GM19035 (cell line): ENCODE measurements around the gene RSPH10B.
A peak's percentile ranks its signal among the peaks of the same experiment; 100 is the strongest.
"Not testable (repeated sequence)": the region's sequence is repeated elsewhere in the genome, so short reads cannot be mapped to it uniquely, and the experiment has no call there.

Experiments
- ATAC-seq: cut with Tn5 transposase; IDR thresholded peaks from one replicate; pipeline ENCODE4 v1.9.1; 2021; ENCODE audit not compliant: unreplicated experiment

The RSPH10B gene

DNA sequence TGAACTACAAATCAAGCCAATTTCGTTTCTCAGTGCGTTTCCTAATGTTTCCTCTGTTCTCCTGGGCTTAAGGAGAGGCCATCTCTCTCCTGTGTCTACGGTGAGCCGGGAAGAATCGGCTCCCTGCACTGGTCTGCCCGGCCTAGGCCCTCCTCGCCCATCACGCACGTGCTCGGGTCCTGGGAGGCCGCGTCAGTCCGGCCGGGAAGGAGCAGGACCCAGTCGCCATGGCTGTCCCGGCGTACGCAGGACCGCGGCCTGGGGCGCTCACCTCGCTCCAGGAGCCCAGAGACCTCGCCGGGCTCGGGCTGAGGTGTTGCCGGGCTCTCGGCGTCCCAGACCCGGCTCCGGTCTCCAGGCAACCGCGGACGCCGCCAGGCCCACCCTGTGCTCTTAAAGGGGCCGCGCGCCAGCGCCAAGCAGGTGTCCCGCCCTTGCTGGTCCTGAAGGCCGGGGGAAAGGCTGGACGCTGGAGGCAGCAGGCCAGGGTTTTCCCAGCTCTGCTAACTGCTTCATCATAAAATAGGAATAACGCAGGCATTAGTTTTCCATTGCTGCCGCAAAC, at the start of gene RSPH10B:
Gene RSPH10B (minus strand): TSS at position 343 of the 565 bp plus-strand sequence. CDS start 3,573 bp downstream, outside the sequence.
- not testable (repeated sequence) for ATAC-seq

DNA sequence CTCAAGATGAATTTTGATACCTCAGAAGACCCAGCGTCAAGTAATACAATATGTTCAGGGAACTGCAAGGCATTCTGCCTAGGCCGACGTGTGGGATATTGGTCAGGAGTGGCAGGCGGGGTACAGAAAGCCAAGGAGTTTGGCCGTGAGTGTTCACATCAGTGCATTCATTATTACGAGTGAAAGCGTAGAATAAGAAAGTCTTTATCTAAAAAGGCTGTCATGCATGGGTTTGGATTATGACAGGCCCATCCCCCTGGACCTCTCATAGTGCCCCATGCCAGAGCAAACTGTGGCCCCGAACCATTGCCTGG, 46.1 kb upstream of the RSPH10B start:
- no peak for ATAC-seq

DNA sequence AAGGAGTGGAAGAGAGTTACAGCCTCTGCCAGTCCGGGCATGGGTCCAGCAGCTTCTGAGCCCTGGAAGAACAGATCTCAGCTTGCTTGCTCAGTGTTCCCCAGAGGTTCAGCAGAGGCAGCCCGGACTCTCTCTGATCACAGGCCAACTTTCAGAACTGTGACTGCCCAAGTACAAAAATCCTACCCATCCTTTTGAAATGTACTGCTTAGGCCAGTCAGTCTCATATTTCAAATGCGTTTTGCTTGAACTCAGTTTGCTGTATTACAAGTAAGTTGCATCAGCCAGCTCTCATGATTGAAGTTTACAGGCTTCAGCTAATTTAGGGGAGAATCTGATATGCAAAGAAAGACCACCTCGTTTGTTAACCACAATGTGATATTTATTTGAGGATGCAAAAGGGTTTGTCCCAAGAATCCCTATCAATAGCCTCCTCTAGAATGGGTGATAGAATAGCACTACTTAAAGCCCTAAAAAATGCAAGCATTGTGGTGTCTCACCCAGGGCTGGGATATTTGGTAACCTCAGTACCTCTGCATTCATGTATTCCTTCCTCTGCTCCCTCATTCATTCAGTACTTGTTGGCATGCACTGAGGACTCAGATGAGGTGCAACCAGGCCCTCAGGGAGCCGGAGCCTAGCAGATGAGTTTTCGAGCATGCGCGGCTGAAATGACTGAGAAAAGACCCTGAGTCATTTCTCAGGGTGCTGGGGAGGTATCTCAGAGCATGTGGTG, 45.6 kb upstream of the RSPH10B start:
- peak; percentile 7 for ATAC-seq

DNA sequence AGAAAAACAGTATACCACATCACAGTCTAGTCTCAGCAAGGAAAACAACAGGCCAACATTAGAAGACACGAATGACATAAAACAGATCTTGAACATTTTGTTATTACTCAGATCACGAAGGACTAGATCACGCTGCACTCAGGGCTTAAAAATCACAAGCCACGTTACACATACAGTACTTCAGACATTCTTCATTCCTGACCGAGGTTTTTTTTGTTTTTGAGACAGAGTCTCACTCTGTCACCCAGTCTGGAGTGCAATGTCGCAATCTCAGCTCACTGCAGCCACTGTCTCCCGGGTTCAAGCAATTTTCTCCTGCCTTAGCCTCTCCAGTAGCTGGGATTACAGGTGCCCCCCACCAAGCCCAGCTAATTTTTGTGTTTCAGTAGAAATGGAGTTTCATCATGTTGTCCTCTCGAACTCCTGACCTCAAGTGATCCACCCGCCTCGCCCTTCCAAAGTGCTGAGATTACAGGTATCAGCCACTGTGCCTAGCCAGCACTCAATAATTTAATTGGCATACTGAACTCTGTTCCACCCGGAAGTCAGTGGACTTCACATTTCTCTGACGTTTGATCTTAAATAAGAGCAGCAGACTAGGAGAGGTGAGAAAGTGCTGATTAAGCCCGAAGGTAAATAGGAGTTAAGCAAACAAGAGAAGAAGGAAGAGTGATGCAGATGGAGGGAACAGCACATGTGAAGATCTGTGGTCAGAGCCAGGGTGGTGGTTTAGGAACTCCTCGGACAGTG, 42.0 kb upstream of the RSPH10B start:
- no peak for ATAC-seq

DNA sequence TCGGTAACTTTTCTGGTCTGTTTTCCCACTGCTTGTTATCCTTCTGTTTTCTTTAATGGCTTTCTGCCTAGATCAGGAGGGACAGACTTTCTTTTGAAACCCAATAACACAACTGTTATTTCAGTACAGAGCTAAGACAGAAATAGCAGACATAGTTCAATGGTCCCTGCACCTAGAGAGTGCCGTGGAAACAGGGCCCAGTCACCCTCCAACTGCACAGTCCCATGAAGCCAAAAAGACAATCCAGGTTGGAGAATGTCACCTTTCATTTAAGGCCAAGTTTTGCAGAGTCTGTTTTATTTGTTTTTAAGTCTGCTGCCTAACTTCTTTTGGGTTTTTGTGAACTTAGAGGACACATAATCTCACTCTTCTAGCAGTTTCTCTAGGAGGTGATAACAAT, 41.1 kb upstream of the RSPH10B start:
- ATAC-seq: no peak

DNA sequence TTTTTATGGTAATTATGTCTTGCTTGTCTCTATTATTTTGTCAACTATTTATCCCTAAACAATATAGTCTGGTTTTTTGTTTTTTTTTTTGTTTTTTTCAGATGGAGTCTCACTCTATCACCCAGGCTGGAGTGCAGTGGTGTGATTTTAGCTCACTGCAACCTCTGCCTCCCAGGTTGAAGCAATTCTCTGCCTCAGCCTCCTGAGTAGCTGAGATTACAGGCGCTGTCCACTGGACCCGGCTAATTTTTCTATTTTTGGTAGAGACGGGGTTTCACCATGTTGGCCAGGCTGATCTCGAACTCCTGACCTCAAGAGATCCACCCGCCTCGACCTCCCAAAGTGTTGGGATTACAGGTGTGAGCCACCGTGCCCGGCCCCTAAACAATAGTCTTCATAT, 39.9 kb upstream of the RSPH10B start:
- ATAC-seq: not testable (repeated sequence)

DNA sequence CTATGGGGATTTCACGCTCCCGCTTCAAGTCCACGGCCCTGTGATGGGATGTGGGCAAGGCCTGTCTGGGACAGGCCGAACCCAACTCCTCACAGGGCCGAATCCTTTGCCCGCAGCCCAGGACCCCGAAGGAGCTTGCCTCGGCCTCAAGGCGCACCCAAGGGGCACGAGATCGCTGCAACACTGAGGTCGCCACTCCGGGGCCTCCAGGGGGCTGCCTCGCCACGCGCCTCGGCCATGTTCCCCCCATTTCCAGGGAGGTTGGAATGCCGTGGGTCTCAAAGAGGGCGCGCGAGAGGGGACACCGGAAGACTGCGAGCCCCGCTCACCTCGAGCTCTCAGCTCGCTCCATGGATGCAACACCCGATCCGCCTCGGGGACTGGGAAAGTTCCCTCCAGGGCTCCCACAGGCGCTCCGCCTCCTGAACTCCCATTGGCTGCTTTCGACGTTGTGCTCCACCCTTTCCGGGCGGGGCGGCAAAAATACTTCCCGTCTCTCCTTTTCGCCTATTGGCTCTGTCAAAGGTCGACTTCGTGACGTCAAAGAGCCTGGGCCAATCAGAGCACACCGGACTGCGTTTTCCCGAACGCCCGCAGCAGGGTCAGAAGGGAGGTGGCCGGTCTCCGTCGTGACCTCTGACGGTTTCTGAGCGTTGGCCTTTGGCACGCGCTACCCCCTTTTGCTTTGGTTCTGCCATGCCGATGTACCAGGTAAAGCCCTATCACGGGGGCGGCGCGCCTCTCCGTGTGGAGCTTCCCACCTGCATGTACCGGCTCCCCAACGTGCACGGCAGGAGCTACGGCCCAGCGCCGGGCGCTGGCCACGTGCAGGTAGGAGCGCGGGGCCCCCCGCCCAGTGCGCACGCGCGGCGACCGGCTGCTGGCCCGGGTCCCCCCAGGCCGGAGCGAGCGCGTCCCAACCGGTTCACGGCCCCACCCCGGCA, 38.5 kb upstream of the RSPH10B start, which contains the start of the genes AIMP2 and PMS2:
Gene AIMP2 (plus strand): TSS at position 605 of the 944 bp plus-strand sequence. CDS start 92 bp downstream, at position 697.
Gene PMS2 (minus strand): TSS at position 382 of the 944 bp plus-strand sequence. CDS start 30 bp downstream, at position 352.
- ATAC-seq: peak; percentile 97

DNA sequence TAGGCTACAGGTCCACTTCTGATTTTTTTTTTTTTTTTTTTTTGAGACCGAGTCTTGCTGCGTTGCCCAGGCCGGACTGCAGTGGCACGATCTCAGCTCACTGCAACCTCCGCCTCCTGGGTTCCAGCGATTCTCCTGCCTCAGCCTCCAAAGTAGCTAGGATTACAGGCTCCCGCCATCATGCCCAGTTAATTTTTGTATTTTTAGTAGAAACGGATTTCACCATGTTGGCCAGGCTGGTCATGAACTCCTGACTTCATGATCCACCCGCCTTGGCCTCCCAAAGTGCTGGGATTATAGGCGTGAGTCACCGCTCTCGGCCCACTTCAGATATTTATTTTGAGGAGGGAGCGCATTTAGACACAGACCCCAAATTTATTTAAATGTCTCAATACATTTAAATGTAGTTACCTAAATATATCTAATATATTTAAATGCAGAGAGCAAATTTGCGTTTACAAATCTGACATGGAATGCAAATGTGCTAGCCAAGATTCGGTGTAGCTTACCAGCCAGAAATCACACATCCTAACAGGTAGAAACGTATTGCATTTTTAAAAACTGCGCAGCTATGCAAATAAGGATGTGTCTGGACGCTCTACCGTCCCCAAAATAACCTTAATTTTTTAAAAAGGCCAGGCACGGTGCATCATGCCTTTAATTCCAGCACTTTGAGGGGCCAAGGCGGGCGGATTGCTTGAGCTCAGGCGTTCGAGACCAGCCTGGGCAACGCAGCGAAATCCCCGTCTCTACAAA, 37.5 kb upstream of the RSPH10B start:
- ATAC-seq: not testable (repeated sequence)

DNA sequence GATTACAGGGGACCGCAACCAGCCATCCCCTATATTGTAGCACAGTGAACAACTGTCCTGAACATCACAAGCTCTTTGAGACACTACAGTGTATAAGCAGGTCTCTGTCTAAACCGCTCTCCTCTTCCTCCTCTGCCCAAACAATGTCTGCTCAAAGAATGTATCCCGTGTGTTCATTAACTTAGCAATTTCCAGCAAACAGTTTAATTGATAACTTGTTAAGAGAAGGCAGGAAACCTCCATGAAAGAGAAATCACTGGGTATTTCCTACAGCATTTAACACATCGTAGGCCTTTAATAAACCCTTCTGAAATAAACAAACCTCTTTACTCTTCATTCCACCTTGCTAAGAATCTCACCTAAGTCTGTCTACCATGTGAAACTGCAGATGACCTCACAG, 36.9 kb upstream of the RSPH10B start:
- ATAC-seq: no peak

DNA sequence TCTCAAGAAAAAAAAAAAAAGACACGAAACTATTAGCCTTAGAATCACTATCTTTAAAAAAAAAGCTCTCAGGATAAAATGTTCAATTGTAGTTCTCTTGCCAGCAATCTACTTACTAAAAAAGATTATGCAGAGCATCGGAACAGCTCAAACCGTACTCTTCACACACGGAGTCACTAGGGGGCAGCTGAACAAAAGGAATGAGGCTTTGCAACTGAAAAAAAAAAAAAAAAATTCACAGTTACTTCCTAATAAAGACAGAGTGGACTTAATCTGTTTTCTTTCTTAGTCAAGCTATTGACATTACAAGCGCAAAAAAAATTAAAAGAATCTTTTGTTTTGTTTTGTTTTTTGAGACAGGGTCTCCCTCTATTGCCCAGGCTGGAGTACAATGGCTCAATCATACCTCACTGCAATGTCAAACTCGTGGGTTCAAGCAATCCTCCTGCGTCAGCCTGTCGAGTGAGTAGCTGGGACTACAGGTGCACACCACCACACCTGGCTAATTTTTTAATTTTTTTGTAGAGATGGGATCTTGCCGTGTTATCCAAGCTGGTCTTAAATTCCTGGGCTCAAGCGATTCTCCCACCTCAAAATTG, 26.8 kb upstream of the RSPH10B start:
- no peak for ATAC-seq

DNA sequence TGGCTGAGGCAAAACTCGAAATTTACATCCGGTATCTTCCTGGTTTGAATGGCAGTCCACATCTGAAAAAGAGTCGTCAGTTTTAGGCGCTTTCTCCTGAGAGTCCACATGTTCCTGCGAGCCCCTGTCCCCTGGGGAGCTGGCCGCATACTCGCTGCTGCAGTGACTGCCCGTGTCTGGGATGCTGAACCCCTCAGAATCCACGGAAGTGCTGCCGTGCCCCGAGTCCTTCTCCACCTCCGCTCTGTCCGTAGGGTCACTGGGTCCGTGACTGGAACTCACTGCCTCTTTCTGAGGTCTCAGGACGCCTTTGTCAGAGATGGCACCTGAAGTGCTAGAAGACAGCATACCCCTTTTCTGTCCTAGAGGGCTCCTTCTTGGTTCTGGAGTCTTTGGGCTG, 16.6 kb upstream of the RSPH10B start:
- ATAC-seq: not testable (repeated sequence)

DNA sequence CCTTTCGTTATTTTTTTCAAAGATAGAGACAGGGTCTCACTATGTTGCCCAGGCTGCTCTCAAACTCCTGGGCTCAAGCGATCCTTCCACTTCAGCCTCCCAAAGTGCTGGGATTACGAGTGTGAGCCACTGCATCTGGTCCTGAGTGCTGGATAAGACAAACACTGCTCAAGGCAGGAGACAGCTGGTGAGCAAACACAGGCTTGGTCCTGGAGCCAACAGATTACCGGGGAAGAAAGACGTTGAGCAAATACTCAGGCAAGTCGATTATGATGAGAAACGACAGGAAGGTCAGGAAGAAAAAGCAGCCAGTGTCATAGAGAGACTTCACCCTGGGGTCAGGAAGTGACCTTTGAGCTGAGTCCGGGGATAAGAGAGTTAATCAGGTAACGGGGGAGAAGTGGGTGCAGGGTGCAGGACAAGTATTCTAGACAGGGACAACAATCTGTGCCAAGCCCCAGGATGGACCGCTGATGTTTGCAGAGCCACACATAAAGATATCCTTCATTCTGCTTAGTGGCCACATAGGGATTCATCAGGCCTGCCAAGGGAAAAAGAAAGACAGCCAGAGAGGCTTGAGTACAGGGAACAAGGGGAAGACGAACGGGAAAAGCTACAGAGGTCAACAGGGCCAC, 9.3 kb upstream of the RSPH10B start:
- ATAC-seq: not testable (repeated sequence)

DNA sequence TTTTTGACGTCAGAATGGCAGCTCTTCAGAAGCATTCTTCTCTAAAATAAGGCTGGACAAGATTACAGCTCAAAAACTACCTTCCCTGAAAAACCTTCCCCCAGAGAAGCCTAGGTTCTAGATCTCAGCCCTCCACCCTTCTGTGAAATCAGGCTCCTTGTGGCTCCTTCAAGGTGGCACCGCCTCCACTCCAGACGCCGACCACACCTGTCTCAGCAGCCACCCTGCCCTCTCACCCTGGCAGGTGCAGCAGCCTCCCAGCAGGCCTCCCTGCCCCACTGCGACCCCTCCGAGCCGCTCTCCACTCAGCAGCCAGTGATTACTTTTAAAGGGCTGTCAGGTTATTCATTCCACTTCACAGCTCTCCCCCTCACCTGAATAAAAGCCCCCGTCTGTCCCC, 3.1 kb upstream of the RSPH10B start:
- ATAC-seq: not testable (repeated sequence)

DNA sequence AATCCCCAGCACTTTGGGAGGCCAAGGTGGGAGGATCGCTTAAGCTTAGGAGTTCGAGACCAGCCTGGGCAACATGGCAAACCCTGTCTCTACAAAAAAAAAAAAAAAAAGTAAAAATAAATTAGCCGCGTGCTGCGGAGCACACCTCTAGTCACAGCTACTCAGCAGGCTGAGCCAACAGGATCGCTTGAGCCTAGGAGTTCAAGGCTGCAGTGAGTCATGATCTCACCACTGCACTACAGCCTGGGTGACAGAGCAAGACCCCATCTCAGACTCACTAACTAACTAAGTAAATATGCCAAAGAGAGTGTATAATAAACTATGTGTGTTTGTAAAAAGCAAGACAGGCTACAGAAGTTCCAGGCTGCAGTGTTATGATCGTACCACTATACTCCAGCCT, 6.7 kb downstream of the RSPH10B start:
- not testable (repeated sequence) for ATAC-seq

DNA sequence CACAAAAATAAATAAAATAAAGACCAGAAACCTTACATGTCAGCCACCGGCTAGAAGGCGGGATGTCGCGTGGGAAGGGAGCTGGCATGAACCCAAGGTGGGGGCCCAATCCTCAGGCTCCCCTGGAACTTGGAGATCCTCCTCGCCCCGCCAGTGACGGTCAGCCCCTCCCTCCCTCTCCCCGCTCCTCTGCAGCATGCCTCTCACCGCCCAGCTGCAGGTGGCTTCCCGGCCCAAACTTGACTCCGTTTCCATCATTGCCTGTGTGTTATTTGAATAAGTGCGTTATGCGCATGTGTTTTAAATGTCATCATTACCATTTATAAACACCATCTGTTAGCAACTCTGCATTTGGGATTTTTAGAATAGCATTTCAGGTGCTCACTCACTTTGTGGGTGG, 7.3 kb downstream of the RSPH10B start:
- ATAC-seq: not testable (repeated sequence)

DNA sequence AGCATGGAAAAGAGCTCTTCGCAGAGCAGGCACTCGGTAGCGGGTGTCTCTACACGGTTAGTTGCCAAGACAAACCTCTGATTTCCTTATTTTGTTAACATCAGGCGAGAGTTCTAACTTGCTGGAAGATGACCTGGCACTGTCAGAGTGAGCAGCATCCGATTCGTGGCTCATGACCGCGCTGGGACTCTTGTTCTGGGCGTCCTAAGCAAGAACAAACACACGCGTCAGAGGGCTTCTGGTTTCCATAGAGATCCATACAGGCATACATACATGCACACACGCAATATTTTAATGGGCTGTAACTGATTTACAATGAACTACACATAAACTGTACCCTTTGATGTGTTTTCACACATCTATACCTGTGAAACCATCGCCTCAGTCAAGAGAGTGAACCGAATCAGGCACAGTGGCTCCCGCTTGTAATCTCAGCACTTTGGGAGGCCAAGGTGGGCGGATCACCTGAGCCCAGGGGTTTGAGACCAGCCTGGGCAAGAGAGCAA, 35.5 kb downstream of the RSPH10B start:
- not testable (repeated sequence) for ATAC-seq

DNA sequence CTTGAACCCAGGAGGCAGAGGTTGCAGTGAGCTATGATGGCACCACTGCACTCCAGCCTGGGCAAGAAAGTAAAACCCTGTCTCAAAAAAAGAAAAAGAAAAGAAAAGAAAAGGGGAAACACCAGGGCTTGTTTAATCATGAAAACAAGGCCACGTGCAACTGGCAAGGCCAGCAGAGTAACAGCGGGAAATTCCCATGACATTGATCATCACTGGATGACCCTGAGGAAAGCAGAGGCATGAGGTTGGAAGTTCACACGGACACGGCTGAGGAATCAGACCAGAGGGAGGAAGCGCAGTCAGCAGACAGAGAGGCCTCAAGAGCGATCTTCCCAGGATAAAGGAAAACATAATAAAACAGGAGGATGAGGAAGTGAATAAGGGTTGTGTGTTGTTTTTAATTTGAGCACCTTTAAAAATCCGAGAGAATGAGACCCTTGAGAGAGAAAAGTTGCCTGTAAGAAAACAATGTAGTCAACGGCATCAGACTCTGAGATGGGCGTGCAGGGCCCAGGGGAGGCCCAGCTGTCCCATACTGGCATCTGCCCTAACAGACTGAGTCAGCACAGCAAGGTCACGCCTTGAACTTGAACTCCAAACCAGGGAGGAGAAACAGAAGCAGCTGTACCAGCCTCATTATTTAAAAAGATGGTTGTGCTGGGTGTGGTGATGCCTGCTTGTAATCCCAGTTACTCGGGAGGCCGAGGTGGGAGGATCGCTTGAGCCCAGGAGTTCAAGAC, 38.4 kb downstream of the RSPH10B start:
- ATAC-seq: not testable (repeated sequence)

DNA sequence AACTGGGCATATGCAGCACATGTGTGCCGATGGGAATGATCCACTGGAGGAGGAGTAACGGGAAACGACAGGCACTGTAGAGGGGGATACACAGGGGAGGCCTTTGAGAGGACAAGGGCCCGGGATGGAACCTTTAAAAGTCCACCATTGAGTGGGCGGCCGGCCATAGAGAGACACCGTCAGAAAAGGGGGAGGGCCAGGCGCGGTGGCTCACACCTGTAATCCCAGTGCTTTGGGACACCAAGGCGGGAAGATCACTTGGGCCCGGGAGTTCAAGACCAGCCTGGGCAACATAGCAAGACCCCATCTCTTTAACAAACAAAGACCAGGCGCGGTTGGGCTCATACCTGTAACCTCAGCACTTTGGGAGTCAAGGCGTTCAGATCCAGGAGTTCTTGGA, 39.2 kb downstream of the RSPH10B start:
- not testable (repeated sequence) for ATAC-seq
